Measurements from ENCODE around the gene QKI. TPM values are rescaled to one million over a fixed set of nuclear protein-coding genes. Genes with fewer than 3 reads are reported as not detected.

Gene QKI
- total RNA-seq, 1 donor: 212 TPM

DNA sequence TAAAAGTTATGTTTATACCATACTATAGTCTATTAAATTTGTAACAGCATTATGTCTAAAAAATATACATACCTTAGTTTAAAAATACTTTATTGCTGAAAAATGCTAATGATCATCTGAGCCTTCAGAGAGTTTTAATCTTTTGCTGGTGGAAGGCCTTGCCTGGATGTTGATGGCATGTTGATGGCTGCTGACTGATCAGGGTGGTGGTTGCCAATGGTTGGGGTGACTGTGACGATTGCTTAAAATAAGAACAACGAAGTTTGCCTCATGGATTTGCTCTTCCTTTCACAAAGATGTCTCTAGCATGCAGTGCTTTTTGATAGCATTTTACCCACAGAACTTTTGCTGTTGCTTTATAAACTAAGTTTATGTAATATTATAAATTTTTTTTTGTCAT is 68.6 kb downstream of the QKI start:
- Histone ChIP-seq H3K27ac (ENCODE audit: low read depth, low read length) (no peak overlapping the region), H2AFZ (ENCODE audit: low read length) (no peak overlapping the region), H3K4me1 (ENCODE audit: insufficient read depth, low read length) (no peaks in the 10 kb centered on the region), H3K36me3 (ENCODE audit: insufficient read depth, low read length) (no peaks in the 10 kb centered on the region), H3K79me2 (ENCODE audit: insufficient read depth, low read length) (peaks cover 95% of the 10 kb centered on the region), H4K20me1 (ENCODE audit: insufficient read depth, low read length) (peaks cover 19% of the 10 kb centered on the region), H3K4me2 (ENCODE audit: insufficient read depth, low read length) (no peak overlapping the region), H3K9me3 (ENCODE audit: low read depth, low read length) (no peaks in the 10 kb centered on the region), H3K4me3 (ENCODE audit: insufficient read depth, low read length) (no peak overlapping the region), H3K27me3 (ENCODE audit: insufficient read depth, low read length) (no peaks in the 10 kb centered on the region)
- TF ChIP-seq CTCF (IDR thresholded peaks at IDR 0.05; ENCODE audit: extremely low read depth, low read depth, low read length): no peak
- no peak for DNase-seq (ENCODE audit: insufficient read length, low spot score, missing footprints)

DNA sequence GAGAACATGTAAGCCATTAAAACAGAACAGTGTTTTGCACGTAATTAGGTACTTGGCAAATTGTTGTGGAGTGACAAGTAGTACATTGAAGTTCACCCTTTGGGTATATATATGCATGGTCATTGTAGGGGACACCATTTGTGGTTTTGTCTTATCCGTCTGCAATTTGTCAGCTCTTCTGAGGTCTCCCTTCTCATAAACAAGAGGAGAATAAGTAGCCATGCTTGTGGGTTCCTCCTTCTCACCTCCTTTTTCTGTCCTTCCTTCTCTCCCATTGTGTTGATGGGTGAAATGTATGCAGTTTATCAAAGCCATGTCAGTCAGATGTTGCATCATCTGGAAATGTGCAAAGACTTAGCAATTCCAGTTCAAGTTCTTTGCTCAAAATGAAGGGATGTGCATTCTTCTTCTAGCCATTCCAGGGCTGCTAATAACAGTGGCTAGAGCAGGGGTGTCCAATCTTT is 70.9 kb downstream of the QKI start:
- TF ChIP-seq CTCF (IDR thresholded peaks at IDR 0.05; ENCODE audit: extremely low read depth, low read depth, low read length): no peak
- Histone ChIP-seq H3K4me2 (ENCODE audit: insufficient read depth, low read length) (no peak overlapping the region), H3K79me2 (ENCODE audit: insufficient read depth, low read length) (peaks cover 99% of the 10 kb centered on the region), H3K36me3 (ENCODE audit: insufficient read depth, low read length) (no peaks in the 10 kb centered on the region), H3K9me3 (ENCODE audit: low read depth, low read length) (no peaks in the 10 kb centered on the region), H3K27ac (ENCODE audit: low read depth, low read length) (no peak overlapping the region), H2AFZ (ENCODE audit: low read length) (no peak overlapping the region), H3K4me1 (ENCODE audit: insufficient read depth, low read length) (no peaks in the 10 kb centered on the region), H3K27me3 (ENCODE audit: insufficient read depth, low read length) (no peaks in the 10 kb centered on the region), H3K4me3 (ENCODE audit: insufficient read depth, low read length) (no peak overlapping the region), H4K20me1 (ENCODE audit: insufficient read depth, low read length) (peaks cover 23% of the 10 kb centered on the region)
- DNase-seq (ENCODE audit: insufficient read length, low spot score, missing footprints): no peak

GRCh38 chr6:163486821-163487220 is 72.3 kb downstream of the QKI start:
- H3K79me2 ChIP-seq (ENCODE audit: insufficient read depth, low read length): peaks cover 99% of the 10 kb centered on the region
- TF ChIP-seq CTCF (IDR thresholded peaks at IDR 0.05; ENCODE audit: extremely low read depth, low read depth, low read length): no peak
- peaks cover 3% of the 10 kb centered on the region for H3K4me1 ChIP-seq (ENCODE audit: insufficient read depth, low read length)

GRCh38 chr6:163487606-163488005 is 73.1 kb downstream of the QKI start:
- DNase-seq (ENCODE audit: insufficient read length, low spot score, missing footprints): no peak

More at GRCh38 chr6:163486821-163487220, 72.3 kb downstream of the QKI start:
- DNase-seq (ENCODE audit: insufficient read length, low spot score, missing footprints): no peak
- H3K36me3 ChIP-seq (ENCODE audit: insufficient read depth, low read length): no peaks in the 10 kb centered on the region
- no peak overlapping the region for H3K4me3 ChIP-seq (ENCODE audit: insufficient read depth, low read length)
- peaks cover 23% of the 10 kb centered on the region for H4K20me1 ChIP-seq (ENCODE audit: insufficient read depth, low read length)
- no peak overlapping the region for H2AFZ ChIP-seq (ENCODE audit: low read length)
- no peak overlapping the region for H3K4me2 ChIP-seq (ENCODE audit: insufficient read depth, low read length)
- H3K27me3 ChIP-seq (ENCODE audit: insufficient read depth, low read length): no peaks in the 10 kb centered on the region
- H3K27ac ChIP-seq (ENCODE audit: low read depth, low read length): no peak overlapping the region
- H3K9me3 ChIP-seq (ENCODE audit: low read depth, low read length): no peaks in the 10 kb centered on the region

More at GRCh38 chr6:163487606-163488005, 73.1 kb downstream of the QKI start:
- H3K4me3 ChIP-seq (ENCODE audit: insufficient read depth, low read length): no peak overlapping the region
- H2AFZ ChIP-seq (ENCODE audit: low read length): no peak overlapping the region
- peaks cover 98% of the 10 kb centered on the region for H3K79me2 ChIP-seq (ENCODE audit: insufficient read depth, low read length)
- no peaks in the 10 kb centered on the region for H3K36me3 ChIP-seq (ENCODE audit: insufficient read depth, low read length)
- peaks cover 3% of the 10 kb centered on the region for H3K4me1 ChIP-seq (ENCODE audit: insufficient read depth, low read length)
- H3K27ac ChIP-seq (ENCODE audit: low read depth, low read length): no peak overlapping the region
- no peak overlapping the region for H3K4me2 ChIP-seq (ENCODE audit: insufficient read depth, low read length)
- peaks cover 23% of the 10 kb centered on the region for H4K20me1 ChIP-seq (ENCODE audit: insufficient read depth, low read length)
- H3K27me3 ChIP-seq (ENCODE audit: insufficient read depth, low read length): no peaks in the 10 kb centered on the region
- H3K9me3 ChIP-seq (ENCODE audit: low read depth, low read length): no peaks in the 10 kb centered on the region
- TF ChIP-seq CTCF (IDR thresholded peaks at IDR 0.05; ENCODE audit: extremely low read depth, low read depth, low read length): no peak
